Mesodermal cell (in vitro differentiated cells): Measurements from ENCODE around the gene MRPL20.

Experiments used
- H3K27ac ChIP-seq: 2 replicates; pipeline ENCODE4 v1.7.0; 2013; ENCODE audit warnings: mild to moderate bottlenecking, low read depth, low read length, moderate library complexity; ENCODE audit not compliant: severe bottlenecking
- H3K36me3 ChIP-seq: 2 replicates; pipeline ENCODE4 v1.7.1; 2013; ENCODE audit warnings: mild to moderate bottlenecking, low read length, moderate library complexity; ENCODE audit not compliant: control insufficient read depth, insufficient read depth
- H3K4me1 ChIP-seq: one replicate; pipeline ENCODE4 v1.7.1; 2013; ENCODE audit warnings: mild to moderate bottlenecking, low read length; ENCODE audit not compliant: insufficient read depth, control insufficient read depth, poor library complexity, severe bottlenecking
- H3K4me3 ChIP-seq: 2 replicates; pipeline ENCODE4 v1.7.0; 2013; ENCODE audit warnings: low read length, control low read depth, mild to moderate bottlenecking; ENCODE audit not compliant: insufficient read depth, poor library complexity, severe bottlenecking; ENCODE audit errors: extremely low read depth
- H3K9me3 ChIP-seq: 2 replicates; pipeline ENCODE4 v1.7.1; 2013; ENCODE audit warnings: mild to moderate bottlenecking, low read length, moderate library complexity; ENCODE audit not compliant: control insufficient read depth
- WGBS, 2 experiments: methylation state at CpG; one replicate each; pipeline ENCODE4 v1.1.5; 2013; ENCODE audit warnings: missing lambda C conversion rate in 2 of 2; ENCODE audit not compliant: insufficient coverage in 2 of 2; 5-methylcytosine and 5-hydroxymethylcytosine counted together

MRPL20 gene

DNA sequence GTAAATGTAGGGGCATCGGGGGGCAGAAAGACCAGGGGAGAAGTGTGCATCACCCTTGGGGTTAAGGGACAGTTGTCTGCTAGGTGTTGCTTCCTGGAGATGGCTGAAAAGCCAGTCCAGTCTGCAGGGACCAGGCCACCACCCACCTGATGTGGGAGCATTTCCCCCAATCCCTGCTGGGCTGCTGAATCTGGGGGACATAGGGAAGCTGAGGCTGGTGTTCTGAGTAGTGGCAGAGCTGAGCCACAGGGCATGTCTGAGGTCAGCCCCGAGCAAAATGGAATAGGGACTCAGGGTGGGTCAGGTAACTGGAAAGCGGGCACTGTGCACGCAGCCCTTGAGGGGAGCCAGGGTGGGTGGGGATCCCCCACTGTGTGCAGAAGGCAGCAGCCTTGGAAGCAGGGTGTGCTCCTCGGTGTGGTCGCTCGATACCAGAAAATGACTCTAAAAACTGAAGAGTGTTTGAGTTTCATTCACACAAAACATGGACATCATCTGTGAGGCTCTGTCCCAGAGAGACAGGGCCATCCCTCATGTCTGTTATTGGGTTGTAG is 5.6 kb downstream of the MRPL20 start:
- Histone ChIP-seq H3K4me1 (peaks cover 26% of the 10 kb centered on the region), H3K36me3 (peaks cover 76% of the 10 kb centered on the region), H3K4me3 (no peak overlapping the region), H3K9me3 (no peaks in the 10 kb centered on the region), H3K27ac (no peak overlapping the region)
- WGBS, 2 experiments = 96 to 100% methylated on average over 5 of the region's 7 CpGs

DNA sequence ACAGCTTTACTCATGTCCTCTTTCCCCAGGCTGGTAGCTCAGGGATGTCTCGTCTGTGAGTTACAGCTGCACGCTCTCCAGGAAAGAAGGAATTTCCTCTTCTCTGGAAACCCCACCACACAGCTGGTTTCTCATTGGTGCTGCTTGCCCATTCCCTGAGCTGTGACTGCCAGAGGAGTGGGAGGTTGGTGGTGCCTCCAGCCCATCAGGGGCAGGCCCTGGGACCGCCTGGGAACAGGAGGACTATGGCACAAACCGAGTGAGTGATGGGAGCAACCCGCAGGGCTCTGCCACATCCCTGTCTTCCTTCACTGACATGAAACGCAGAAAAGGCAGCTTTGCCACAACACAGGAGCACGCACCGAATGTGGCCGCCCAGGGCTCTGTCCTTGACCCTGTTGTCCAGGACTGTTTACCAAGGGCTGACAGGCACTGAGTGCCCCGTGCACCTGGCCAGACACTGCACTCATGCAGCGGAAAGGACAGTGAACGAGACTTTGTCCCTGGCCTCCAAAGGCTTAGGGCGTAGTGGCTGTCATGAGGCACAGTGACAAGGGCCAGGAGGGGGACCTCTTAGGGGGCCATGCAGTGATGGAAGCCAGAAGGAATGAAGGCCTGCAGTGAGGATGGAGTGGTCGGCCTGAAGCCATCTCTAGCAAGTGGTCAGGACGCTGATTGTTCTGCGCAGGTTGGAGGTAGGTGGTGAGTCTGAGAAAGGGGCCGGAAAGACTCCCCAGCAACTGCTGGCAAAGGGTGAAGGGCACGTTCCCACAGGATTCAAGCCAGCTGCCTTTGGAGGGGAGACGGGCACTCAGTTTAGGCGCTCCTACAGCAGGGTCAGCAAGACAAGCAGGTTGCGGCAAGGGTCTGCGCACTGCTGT is 6.3 kb downstream of the MRPL20 start:
- peak overlapping the region; percentile 95 for H3K4me3 ChIP-seq
- peak overlapping the region; percentile 58 for H3K27ac ChIP-seq
- peaks cover 73% of the 10 kb centered on the region for H3K36me3 ChIP-seq
- WGBS, 2 experiments = 91 to 94% methylated on average over 21 to 22 of the region's 22 CpGs
- peaks cover 26% of the 10 kb centered on the region for H3K4me1 ChIP-seq
- no peaks in the 10 kb centered on the region for H3K9me3 ChIP-seq

DNA sequence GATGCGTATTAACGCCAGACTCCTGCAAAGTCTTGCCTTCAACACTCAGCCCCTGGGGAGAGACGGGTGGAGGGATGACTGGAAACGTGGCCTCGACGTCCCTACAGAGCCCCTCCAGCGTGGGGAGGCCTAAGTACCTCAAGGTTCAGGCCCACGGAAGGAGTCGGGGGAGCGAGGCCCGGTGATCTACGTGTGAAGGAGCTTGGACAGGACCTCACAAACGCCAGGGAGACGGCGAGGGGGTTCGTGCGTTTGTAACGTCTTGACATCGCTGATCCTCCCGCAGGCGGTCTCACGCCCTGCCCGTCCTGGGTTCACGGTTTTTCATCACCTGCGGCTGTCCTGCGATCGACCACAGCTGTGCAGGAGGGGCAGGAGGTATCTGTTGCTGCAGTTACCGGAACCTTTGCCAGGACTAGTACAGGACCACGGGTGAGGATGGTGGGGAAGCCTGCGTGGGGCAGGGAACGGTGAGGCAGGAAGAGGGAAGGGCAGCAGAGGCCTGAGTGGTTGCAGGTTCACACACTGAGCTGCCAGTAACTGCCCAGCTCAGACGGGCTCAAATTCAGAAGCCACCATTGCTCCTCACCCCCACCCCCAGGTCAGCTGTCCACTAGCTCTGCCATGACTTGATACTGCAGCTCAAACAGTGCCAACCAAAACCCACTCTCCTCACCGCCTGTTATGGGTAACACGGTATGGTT is 7.1 kb downstream of the MRPL20 start:
- Histone ChIP-seq H3K9me3 (no peaks in the 10 kb centered on the region), H3K4me3 (peak overlapping the region; percentile 95), H3K4me1 (peaks cover 26% of the 10 kb centered on the region), H3K27ac (peak overlapping the region; percentile 58), H3K36me3 (peaks cover 73% of the 10 kb centered on the region)
- 10% methylated on average over 31 to 32 of the region's 34 CpGs for WGBS, 2 experiments

DNA sequence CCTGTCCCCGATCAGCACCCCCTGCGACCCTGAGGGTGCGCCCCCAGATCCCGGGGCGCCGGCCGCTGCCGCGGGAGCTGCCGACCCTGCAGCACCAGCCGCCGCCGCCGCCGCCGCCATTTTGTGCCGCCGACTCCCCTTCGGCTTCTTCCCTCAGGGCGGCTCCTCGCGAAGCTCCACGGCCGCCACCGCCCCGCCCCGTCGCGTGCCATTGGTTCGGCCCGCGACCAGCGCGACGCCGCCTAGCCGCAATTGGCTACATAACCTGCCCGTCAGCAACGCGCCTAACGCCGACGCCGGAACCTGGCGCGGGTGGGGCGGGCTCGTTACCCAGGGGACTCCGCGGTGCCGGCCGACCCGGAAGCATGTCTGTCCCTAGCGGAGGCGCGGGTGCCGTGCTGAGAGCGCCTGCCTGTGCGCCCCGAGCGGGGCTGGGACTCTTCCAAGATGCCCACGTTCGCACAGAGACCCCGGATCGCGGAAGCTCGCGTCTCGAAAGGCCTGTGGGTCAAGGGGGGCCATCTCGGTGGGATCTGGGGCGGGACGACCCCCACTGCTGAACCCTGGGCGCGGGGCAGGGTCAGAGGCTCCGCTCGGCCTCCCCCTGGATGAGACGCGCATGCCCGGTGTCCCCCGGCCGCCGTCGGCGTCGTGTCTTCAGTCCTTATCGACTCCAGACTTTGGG is 7.8 kb downstream of the MRPL20 start, which contains the start of gene CCNL2:
Gene CCNL2, minus strand, starts transcription at position 149 of the 685 bp plus-strand sequence. Its CDS starts 29 bp downstream, at position 120.
- Histone ChIP-seq H3K9me3 (no peaks in the 10 kb centered on the region), H3K4me3 (peak within 1 kb of the TSS; percentile 95), H3K27ac (peak within 1 kb of the TSS; percentile 72), H3K36me3 (peaks cover 72% of the 10 kb centered on the region), H3K4me1 (peaks cover 26% of the 10 kb centered on the region)
- 0% methylated on average over 79 to 85 of the region's 86 CpGs for WGBS, 2 experiments

DNA sequence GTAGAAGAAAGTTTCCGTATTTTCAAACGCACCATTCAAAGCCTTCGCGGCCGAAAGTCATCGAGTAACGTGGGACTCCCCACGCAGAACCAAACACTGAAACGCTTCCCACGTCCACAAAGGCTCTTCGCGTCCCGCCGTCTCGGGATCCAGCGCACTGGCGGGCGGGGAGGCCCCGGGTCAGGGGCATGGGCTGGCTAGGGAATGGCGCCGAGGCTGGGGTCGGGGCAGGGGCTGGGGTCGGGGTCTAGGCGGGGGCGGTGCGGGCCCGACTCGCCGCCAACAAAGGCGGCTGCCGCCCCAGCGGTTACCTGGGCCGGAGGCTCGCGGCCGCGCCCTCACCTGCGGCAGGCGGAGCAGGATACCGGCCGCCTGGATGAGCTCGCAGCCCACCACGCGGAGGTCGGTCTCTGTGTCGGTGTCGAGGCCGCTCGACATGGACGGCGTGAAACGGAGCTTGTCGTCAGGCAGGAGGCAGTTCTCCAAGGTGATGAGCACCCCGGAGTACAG is 8.4 kb downstream of the MRPL20 start:
- Histone ChIP-seq H3K4me3 (peak overlapping the region; percentile 95), H3K9me3 (no peaks in the 10 kb centered on the region), H3K4me1 (peaks cover 26% of the 10 kb centered on the region), H3K27ac (peak overlapping the region; percentile 72), H3K36me3 (peaks cover 75% of the 10 kb centered on the region)
- 0 to 1% methylated on average over 31 to 54 of the region's 54 CpGs for WGBS, 2 experiments

DNA sequence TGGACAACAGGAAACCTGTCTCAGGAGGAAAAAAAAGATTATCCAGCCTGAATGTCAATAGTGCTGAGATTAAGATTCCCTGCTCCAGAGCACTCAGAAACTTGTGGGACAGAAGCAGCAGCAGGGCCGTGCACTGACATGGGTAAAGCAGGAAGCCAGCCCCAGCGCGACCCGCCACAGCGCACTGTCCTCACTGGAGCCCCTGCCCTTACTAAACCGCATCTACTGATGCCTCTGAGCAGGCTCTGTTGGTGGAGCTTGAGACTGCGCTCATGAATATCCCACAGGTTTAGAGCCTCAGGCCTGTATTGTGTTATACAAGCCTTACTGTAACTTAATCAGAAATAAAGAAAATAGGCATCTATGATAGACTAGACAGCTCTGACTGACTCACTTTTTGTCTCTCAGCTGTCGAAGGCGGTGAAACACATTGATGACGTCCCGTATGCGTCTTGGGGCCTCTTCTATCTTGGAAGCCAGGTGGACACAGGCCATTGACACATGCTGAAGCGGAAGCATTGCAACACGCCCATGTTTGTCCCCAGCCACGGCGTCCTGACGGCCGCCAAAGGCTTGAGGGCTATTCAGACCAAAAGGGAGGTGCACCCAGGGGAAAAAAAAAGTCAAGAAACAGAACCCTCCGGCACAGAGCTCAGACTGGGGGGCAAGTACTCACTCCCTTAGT is 9.1 kb downstream of the MRPL20 start:
- H3K4me1 ChIP-seq = peaks cover 26% of the 10 kb centered on the region
- H3K27ac ChIP-seq = no peak overlapping the region
- no peaks in the 10 kb centered on the region for H3K9me3 ChIP-seq
- WGBS, 2 experiments = 69 to 72% methylated on average over 17 of the region's 19 CpGs
- peak overlapping the region; percentile 95 for H3K4me3 ChIP-seq
- H3K36me3 ChIP-seq = peaks cover 75% of the 10 kb centered on the region

DNA sequence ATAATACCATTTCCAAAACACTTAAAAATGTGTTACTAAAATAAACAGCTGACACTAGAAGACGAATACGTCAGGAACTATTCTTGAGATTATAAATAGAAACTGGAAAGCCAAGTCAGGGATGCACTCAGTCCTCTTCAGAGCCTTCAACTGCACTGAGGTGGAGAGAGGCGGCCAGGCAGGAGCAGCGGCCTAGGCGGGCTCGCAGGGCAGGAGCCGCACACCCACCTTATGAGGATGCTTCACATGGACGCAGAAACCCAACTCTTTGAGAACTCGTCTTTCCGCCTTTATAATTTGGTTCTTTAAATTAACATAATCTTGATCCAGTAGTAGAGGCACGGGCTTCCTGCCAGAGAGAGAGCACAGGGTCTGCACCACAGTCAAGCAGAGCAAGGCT is 11.9 kb downstream of the MRPL20 start:
- H3K4me3 ChIP-seq = no peak overlapping the region
- WGBS, 2 experiments = 99 to 100% methylated on average over 8 of the region's 11 CpGs
- no peak overlapping the region for H3K27ac ChIP-seq
- H3K4me1 ChIP-seq = peaks cover 10% of the 10 kb centered on the region
- peaks cover 77% of the 10 kb centered on the region for H3K36me3 ChIP-seq
- no peaks in the 10 kb centered on the region for H3K9me3 ChIP-seq

DNA sequence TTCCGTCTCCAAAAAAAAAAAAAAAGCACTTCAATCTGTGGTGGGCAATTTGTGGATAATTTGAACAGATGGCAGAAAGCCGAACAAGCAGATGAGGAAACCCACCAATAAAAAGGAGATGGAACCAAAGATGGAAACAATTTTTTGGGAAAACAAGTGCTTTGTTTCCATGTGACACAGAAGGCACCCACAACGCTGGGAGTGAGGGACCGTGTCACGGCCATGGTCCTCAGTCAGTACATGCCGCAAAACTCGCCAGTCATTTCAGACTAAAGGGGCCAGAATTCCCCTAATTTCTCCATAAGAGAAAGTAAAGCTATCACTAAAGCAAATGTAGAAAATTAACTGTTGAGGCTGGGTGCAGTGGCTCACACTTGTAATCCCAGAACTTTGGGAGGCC is 13.0 kb downstream of the MRPL20 start:
- no peaks in the 10 kb centered on the region for H3K9me3 ChIP-seq
- H3K4me3 ChIP-seq = no peak overlapping the region
- no peak overlapping the region for H3K27ac ChIP-seq
- whole genome bisulfite sequencing, 2 experiments = 98 to 99% methylated on average over 4 to 5 of the region's 7 CpGs
- peaks cover 88% of the 10 kb centered on the region for H3K36me3 ChIP-seq
- peaks cover 8% of the 10 kb centered on the region for H3K4me1 ChIP-seq

DNA sequence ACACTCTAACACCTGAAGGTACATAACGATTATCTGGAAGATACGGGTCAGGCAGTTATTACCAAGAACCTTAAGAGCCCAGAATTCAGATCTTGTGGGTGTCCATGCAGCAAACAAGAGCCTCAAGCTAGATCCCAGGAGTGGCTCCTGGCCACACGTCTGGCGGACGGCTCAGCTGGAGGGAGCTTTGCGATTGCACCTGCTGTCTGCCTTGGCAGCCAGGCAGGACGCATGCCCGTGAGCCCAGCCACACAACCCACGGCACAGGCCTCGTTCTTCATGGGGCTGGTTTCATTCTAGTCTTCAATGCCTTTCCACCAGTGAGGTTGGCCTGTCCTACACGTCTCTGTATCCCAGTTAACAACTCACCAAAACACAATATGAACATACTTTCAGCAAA is 13.7 kb downstream of the MRPL20 start:
- H3K36me3 ChIP-seq = peaks cover 94% of the 10 kb centered on the region
- no peak overlapping the region for H3K4me3 ChIP-seq
- 97 to 98% methylated on average over 11 of the region's 11 CpGs for WGBS, 2 experiments
- no peak overlapping the region for H3K27ac ChIP-seq
- no peaks in the 10 kb centered on the region for H3K9me3 ChIP-seq
- peaks cover 8% of the 10 kb centered on the region for H3K4me1 ChIP-seq

DNA sequence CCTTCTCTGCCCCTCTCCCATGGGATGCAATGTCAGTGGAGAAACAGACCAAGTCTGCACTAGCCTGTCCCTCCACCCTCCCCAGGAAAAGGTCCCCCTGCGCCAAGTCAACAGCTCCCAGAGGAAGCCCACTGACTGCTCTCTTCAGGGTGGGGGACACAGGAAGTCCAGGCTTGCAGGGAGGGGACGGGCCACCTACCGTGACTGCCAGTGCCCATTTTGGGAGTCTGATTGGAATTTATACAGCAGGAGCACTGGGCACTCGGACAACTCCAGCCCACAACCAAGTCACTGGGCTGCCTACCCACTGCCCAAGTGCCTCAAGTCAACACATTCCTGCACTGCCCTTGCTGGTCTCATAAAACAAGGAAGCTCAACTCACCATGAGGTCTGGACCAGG is 14.1 kb downstream of the MRPL20 start:
- no peak overlapping the region for H3K27ac ChIP-seq
- H3K4me3 ChIP-seq = no peak overlapping the region
- peaks cover 94% of the 10 kb centered on the region for H3K36me3 ChIP-seq
- H3K9me3 ChIP-seq = no peaks in the 10 kb centered on the region
- peaks cover 8% of the 10 kb centered on the region for H3K4me1 ChIP-seq
- WGBS, 2 experiments = 96 to 100% methylated on average over 2 to 4 of the region's 4 CpGs
